ENCODE measurements around the gene ALDH1A3. TPM values are rescaled to one million over a fixed set of nuclear protein-coding genes. Genes with fewer than 3 reads are reported as not detected.

Gene ALDH1A3
- total and polyA plus RNA-seq, 5 donors from 2014 or later = not detected

DNA sequence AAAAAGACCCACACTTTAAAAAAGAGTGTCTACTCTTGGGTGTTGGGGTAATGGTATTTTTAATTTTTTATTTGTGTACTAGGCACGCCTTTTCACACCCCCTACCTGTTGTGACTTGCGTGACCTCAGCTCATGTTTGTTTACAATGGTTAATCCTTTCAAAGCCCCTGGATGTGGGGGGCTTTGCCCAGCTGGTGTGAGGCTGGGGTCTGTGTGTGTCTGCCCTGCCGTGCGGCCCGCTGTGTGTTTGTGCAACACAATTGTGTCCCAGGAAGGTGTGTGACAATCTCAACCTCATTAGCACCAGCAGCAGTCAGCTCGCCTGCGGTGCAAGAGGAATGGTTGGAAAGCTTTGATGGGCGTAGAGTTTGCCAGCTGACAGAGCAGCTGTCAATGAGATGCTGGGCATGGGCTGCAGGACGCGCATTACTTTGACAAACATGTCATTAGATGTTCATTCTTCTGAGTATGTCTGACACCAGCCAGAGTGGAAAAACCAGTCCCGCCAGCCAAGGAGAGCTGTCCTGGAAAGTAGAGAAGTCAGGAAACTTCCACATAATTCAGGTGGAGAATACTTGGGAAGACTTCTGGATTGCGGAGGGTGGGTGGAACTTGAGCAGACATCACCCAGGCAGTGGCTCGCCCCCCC is 49.1 kb downstream of the ALDH1A3 start:
- no peak for ATAC-seq (ENCODE audit: low read depth in 2 of 2)
- Histone ChIP-seq H3K9me3 (ENCODE audit: control insufficient read depth in 2 of 2, low read length in 2 of 2) (no peaks in the 10 kb centered on the region), H3K36me3 (ENCODE audit: control insufficient read depth, insufficient read depth, low read length) (no peaks in the 10 kb centered on the region), H3K4me3 (ENCODE audit: low read depth, low read length) (no peak overlapping the region), H3K27me3 (ENCODE audit: control insufficient read depth, insufficient read depth, low read length) (no peaks in the 10 kb centered on the region), H3K4me1 (ENCODE audit: control insufficient read depth, insufficient read depth, low read length, poor library complexity, severe bottlenecking) (no peaks in the 10 kb centered on the region), H3K27ac (ENCODE audit: insufficient read depth, low read length, poor library complexity, severe bottlenecking) (no peak overlapping the region)
- Mint-ChIP-seq H3K4me1 (no peaks in the 10 kb centered on the region), H3K36me3 (no peaks in the 10 kb centered on the region), H3K9me3 (peaks cover 0 to 3% (median 0%) of the 10 kb centered on the region in 7 donors), H3K27ac (no peak overlapping the region), H3K27me3 (peaks cover 18% of the 10 kb centered on the region), H3K4me3 (no peak overlapping the region)
- DNase-seq = no peak

DNA sequence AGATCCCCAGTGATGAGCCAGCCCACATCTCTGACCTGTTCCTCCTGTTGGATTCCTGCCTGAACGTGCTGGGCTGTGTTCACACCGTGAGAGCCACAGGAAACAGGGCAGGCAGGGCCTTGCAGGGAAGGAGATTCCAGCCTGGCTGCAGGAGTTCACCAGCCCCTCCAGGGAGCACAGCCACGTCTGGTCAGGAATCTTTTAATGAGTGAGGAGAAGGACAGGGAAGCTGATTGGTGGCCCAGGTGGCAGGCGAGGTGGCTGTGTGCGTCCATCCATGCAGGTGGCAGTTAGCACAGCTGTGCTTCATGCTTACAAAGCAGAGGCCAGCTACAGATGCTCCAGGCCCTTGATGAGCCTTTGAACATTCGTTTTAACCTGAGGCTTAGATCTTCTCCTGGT is 50.0 kb downstream of the ALDH1A3 start:
- Histone ChIP-seq H3K4me3 (ENCODE audit: low read depth, low read length) (no peak overlapping the region), H3K27ac (ENCODE audit: insufficient read depth, low read length, poor library complexity, severe bottlenecking) (no peak overlapping the region), H3K27me3 (ENCODE audit: control insufficient read depth, insufficient read depth, low read length) (no peaks in the 10 kb centered on the region), H3K9me3 (ENCODE audit: control insufficient read depth in 2 of 2, low read length in 2 of 2) (no peaks in the 10 kb centered on the region), H3K4me1 (ENCODE audit: control insufficient read depth, insufficient read depth, low read length, poor library complexity, severe bottlenecking) (no peaks in the 10 kb centered on the region), H3K36me3 (ENCODE audit: control insufficient read depth, insufficient read depth, low read length) (no peaks in the 10 kb centered on the region)
- no peaks in the 10 kb centered on the region for H3K36me3 Mint-ChIP-seq
- peaks cover 0 to 3% (median 0%) of the 10 kb centered on the region in 7 donors for H3K9me3 Mint-ChIP-seq
- H3K27ac Mint-ChIP-seq = no peak overlapping the region
- no peak overlapping the region for H3K4me3 Mint-ChIP-seq
- H3K4me1 Mint-ChIP-seq = no peaks in the 10 kb centered on the region
- H3K27me3 Mint-ChIP-seq = peaks cover 18% of the 10 kb centered on the region
- DNase-seq (no peak), ATAC-seq (ENCODE audit: low read depth in 2 of 2) (no peak)

DNA sequence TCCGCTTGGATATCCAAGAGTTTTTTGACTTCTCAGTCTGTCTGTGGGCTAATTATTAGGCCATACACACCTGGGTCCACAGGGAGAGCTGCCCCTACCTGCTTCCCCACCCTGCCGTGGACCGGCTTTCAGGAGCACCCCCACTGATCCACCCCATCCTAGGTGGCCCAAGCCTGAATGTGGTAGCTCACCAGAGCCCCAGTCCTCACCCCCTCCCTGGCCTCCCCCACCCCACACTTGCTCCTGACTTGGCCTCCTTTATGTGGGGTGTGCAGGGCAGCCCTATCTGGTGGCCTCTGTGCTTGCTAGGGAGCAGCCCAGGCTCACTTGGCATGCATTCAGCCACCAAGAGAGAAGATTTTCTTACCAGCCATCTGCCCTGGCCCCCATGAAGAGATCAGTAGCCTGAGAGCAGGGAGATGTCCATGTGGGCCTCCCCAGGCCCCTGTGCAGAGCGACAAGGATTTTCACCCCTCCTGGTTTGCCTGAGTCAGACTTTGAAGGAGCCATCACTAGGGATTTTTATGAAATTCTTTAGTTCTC is 50.7 kb downstream of the ALDH1A3 start:
- H3K4me3 ChIP-seq (ENCODE audit: low read depth, low read length) = no peak overlapping the region
- H3K27ac Mint-ChIP-seq = no peak overlapping the region

GRCh38 chr15:100931143-100931890 is 51.7 kb downstream of the ALDH1A3 start:
- Histone ChIP-seq H3K36me3 (ENCODE audit: control insufficient read depth, insufficient read depth, low read length) (no peaks in the 10 kb centered on the region), H3K4me3 (ENCODE audit: low read depth, low read length) (no peak overlapping the region), H3K27me3 (ENCODE audit: control insufficient read depth, insufficient read depth, low read length) (no peaks in the 10 kb centered on the region), H3K27ac (ENCODE audit: insufficient read depth, low read length, poor library complexity, severe bottlenecking) (no peak overlapping the region), H3K4me1 (ENCODE audit: control insufficient read depth, insufficient read depth, low read length, poor library complexity, severe bottlenecking) (no peaks in the 10 kb centered on the region), H3K9me3 (ENCODE audit: control insufficient read depth in 2 of 2, low read length in 2 of 2) (no peaks in the 10 kb centered on the region)
- peaks cover 0 to 3% (median 0%) of the 10 kb centered on the region in 7 donors for H3K9me3 Mint-ChIP-seq
- no peak overlapping the region for H3K4me3 Mint-ChIP-seq
- peaks cover 18% of the 10 kb centered on the region for H3K27me3 Mint-ChIP-seq
- no peaks in the 10 kb centered on the region for H3K4me1 Mint-ChIP-seq
- H3K27ac Mint-ChIP-seq = no peak overlapping the region
- ATAC-seq (ENCODE audit: low read depth in 2 of 2) (no peak), DNase-seq (no peak)
- no peaks in the 10 kb centered on the region for H3K36me3 Mint-ChIP-seq

More for the DNA sequence above, 50.7 kb downstream of the ALDH1A3 start:
- H3K4me1 Mint-ChIP-seq = no peaks in the 10 kb centered on the region
- Histone ChIP-seq H3K4me1 (ENCODE audit: control insufficient read depth, insufficient read depth, low read length, poor library complexity, severe bottlenecking) (no peaks in the 10 kb centered on the region), H3K36me3 (ENCODE audit: control insufficient read depth, insufficient read depth, low read length) (no peaks in the 10 kb centered on the region), H3K27me3 (ENCODE audit: control insufficient read depth, insufficient read depth, low read length) (no peaks in the 10 kb centered on the region), H3K27ac (ENCODE audit: insufficient read depth, low read length, poor library complexity, severe bottlenecking) (no peak overlapping the region), H3K9me3 (ENCODE audit: control insufficient read depth in 2 of 2, low read length in 2 of 2) (no peaks in the 10 kb centered on the region)
- H3K4me3 Mint-ChIP-seq = no peak overlapping the region
- DNase-seq (no peak), ATAC-seq (ENCODE audit: low read depth in 2 of 2) (no peak)
- H3K27me3 Mint-ChIP-seq = peaks cover 18% of the 10 kb centered on the region
- no peaks in the 10 kb centered on the region for H3K36me3 Mint-ChIP-seq
- H3K9me3 Mint-ChIP-seq = peaks cover 0 to 3% (median 0%) of the 10 kb centered on the region in 7 donors

- H3K27me3 ChIP-seq (ENCODE audit: control insufficient read depth, insufficient read depth, low read length) = no peaks in the 10 kb centered on the region
- no peak overlapping the region for H3K27ac Mint-ChIP-seq
- H3K4me1 ChIP-seq (ENCODE audit: control insufficient read depth, insufficient read depth, low read length, poor library complexity, severe bottlenecking) = no peaks in the 10 kb centered on the region
- H3K36me3 Mint-ChIP-seq = no peaks in the 10 kb centered on the region
- H3K4me1 Mint-ChIP-seq = no peaks in the 10 kb centered on the region
- ATAC-seq (ENCODE audit: low read depth in 2 of 2) (no peak), DNase-seq (no peak)
- no peak overlapping the region for H3K27ac ChIP-seq (ENCODE audit: insufficient read depth, low read length, poor library complexity, severe bottlenecking)
- peaks cover 18% of the 10 kb centered on the region for H3K27me3 Mint-ChIP-seq
- no peak overlapping the region for H3K4me3 Mint-ChIP-seq
- no peaks in the 10 kb centered on the region for H3K9me3 ChIP-seq (ENCODE audit: control insufficient read depth in 2 of 2, low read length in 2 of 2)
- H3K4me3 ChIP-seq (ENCODE audit: low read depth, low read length) = no peak overlapping the region
- H3K36me3 ChIP-seq (ENCODE audit: control insufficient read depth, insufficient read depth, low read length) = no peaks in the 10 kb centered on the region
- peaks cover 0 to 3% (median 0%) of the 10 kb centered on the region in 7 donors for H3K9me3 Mint-ChIP-seq
Measured at GRCh38 chr15:100932676-100933348, 53.2 kb downstream of the ALDH1A3 start.

- H3K36me3 Mint-ChIP-seq = no peaks in the 10 kb centered on the region
- Histone ChIP-seq H3K27ac (ENCODE audit: insufficient read depth, low read length, poor library complexity, severe bottlenecking) (no peak overlapping the region), H3K9me3 (ENCODE audit: control insufficient read depth in 2 of 2, low read length in 2 of 2) (no peaks in the 10 kb centered on the region), H3K4me1 (ENCODE audit: control insufficient read depth, insufficient read depth, low read length, poor library complexity, severe bottlenecking) (no peaks in the 10 kb centered on the region), H3K27me3 (ENCODE audit: control insufficient read depth, insufficient read depth, low read length) (no peaks in the 10 kb centered on the region), H3K36me3 (ENCODE audit: control insufficient read depth, insufficient read depth, low read length) (no peaks in the 10 kb centered on the region), H3K4me3 (ENCODE audit: low read depth, low read length) (no peak overlapping the region)
- H3K27ac Mint-ChIP-seq = no peak overlapping the region
- H3K27me3 Mint-ChIP-seq = peaks cover 18% of the 10 kb centered on the region
- ATAC-seq (ENCODE audit: low read depth in 2 of 2) (no peak), DNase-seq (no peak)
- H3K4me1 Mint-ChIP-seq = no peaks in the 10 kb centered on the region
- H3K9me3 Mint-ChIP-seq = no peaks in the 10 kb centered on the region
- H3K4me3 Mint-ChIP-seq = no peak overlapping the region
Measured at GRCh38 chr15:100934166-100934565, 54.5 kb downstream of the ALDH1A3 start.

GRCh38 chr15:100934726-100935125 is 55.1 kb downstream of the ALDH1A3 start:
- Mint-ChIP-seq H3K36me3 (no peaks in the 10 kb centered on the region), H3K27ac (no peak overlapping the region), H3K4me1 (no peaks in the 10 kb centered on the region), H3K27me3 (peaks cover 17% of the 10 kb centered on the region), H3K4me3 (no peak overlapping the region), H3K9me3 (no peaks in the 10 kb centered on the region)
- no peaks in the 10 kb centered on the region for H3K9me3 ChIP-seq (ENCODE audit: control insufficient read depth in 2 of 2, low read length in 2 of 2)
- no peaks in the 10 kb centered on the region for H3K36me3 ChIP-seq (ENCODE audit: control insufficient read depth, insufficient read depth, low read length)
- ATAC-seq (ENCODE audit: low read depth in 2 of 2) (no peak), DNase-seq (no peak)
- H3K27ac ChIP-seq (ENCODE audit: insufficient read depth, low read length, poor library complexity, severe bottlenecking) = no peak overlapping the region
- H3K4me3 ChIP-seq (ENCODE audit: low read depth, low read length) = no peak overlapping the region
- no peaks in the 10 kb centered on the region for H3K4me1 ChIP-seq (ENCODE audit: control insufficient read depth, insufficient read depth, low read length, poor library complexity, severe bottlenecking)
- H3K27me3 ChIP-seq (ENCODE audit: control insufficient read depth, insufficient read depth, low read length) = no peaks in the 10 kb centered on the region
